CD8-positive, alpha-beta memory T cell (primary cell): ENCODE data around the gene GRM4. TPM values are rescaled to one million over a fixed set of nuclear protein-coding genes. Genes with fewer than 3 reads are reported as not detected.

Source experiments
- CTCF ChIA-PET: fragments of 350-600 bp; sonication (Branson Sonifier 250); formaldehyde crosslinking; loops from one replicate; lab custom pipeline; 2021; ENCODE audit warnings: antibody characterized with exemption; lab: Charles Lee
- POLR2A ChIA-PET: fragments of 350-600 bp; sonication (Branson Sonifier 250); formaldehyde crosslinking; loops from one replicate; lab custom pipeline; 2021; ENCODE audit warnings: antibody characterized with exemption; lab: Charles Lee
- DNase-seq, 5 donors: peaks; one replicate each; pipeline versions ENCODE4 v3.0.0 to v3.0.0-alpha.2; 2020 to 2022; ENCODE audit warnings: mixed read lengths in 1 of 5
- H3K27ac ChIP-seq: one replicate; pipeline ENCODE4 v1.7.0; 2013; ENCODE audit warnings: low read depth, mild to moderate bottlenecking, low read length, moderate library complexity
- H3K27me3 ChIP-seq: 2 replicates; pipeline ENCODE4 v1.7.0; 2013; ENCODE audit warnings: low read length, mild to moderate bottlenecking; ENCODE audit not compliant: insufficient read depth, poor library complexity, severe bottlenecking
- H3K36me3 ChIP-seq: 2 replicates; pipeline ENCODE4 v1.7.0; 2013; ENCODE audit warnings: mild to moderate bottlenecking, low read length, moderate library complexity; ENCODE audit not compliant: insufficient read depth
- H3K4me1 ChIP-seq: 2 replicates; pipeline ENCODE4 v1.7.0; 2013; ENCODE audit warnings: mild to moderate bottlenecking, low read length, moderate library complexity; ENCODE audit not compliant: insufficient read depth
- H3K4me3 ChIP-seq: 2 replicates; pipeline ENCODE4 v1.7.0; 2013; ENCODE audit warnings: mild to moderate bottlenecking, low read length
- H3K9me3 ChIP-seq: 2 replicates; pipeline ENCODE4 v1.7.0; 2013; ENCODE audit warnings: mild to moderate bottlenecking, low read length
- H3K27ac Mint-ChIP-seq, 8 donors: one replicate each; pipeline ENCODE4 v1.8.0; 2020 to 2021; ENCODE audit warnings: mixed read lengths in 8 of 8, mild to moderate bottlenecking in 6 of 8, inconsistent platforms in 3 of 8, moderate library complexity in 3 of 8
- H3K27me3 Mint-ChIP-seq, 2 donors: one replicate each; pipeline ENCODE4 v1.8.0; 2020 to 2021; ENCODE audit warnings: mixed read lengths in 2 of 2, mild to moderate bottlenecking in 1 of 2, moderate library complexity in 1 of 2
- H3K36me3 Mint-ChIP-seq, 3 donors: one replicate each; pipeline ENCODE4 v1.8.0; 2020 to 2021; ENCODE audit warnings: mixed read lengths in 3 of 3, inconsistent platforms in 1 of 3, mild to moderate bottlenecking in 1 of 3
- H3K4me1 Mint-ChIP-seq, 3 donors: one replicate each; pipeline ENCODE4 v1.8.0; 2020 to 2021; ENCODE audit warnings: mixed read lengths in 3 of 3, inconsistent platforms in 1 of 3, mild to moderate bottlenecking in 1 of 3
- H3K4me3 Mint-ChIP-seq, 7 donors: one replicate each; pipeline ENCODE4 v1.8.0; 2020 to 2021; ENCODE audit warnings: mixed read lengths in 7 of 7, mild to moderate bottlenecking in 6 of 7, moderate library complexity in 4 of 7, inconsistent platforms in 2 of 7
- H3K9me3 Mint-ChIP-seq, 5 donors: one replicate each; pipeline ENCODE4 v1.8.0; 2020 to 2022; ENCODE audit warnings: mixed read lengths in 5 of 5, mild to moderate bottlenecking in 3 of 5, moderate library complexity in 2 of 5, inconsistent platforms in 1 of 5
- polyA plus RNA-seq: library from polyadenylated mRNA; unstranded; fragments of 300-500 nt; fragmentation: Illumina TruSeq; gene quantifications from one replicate; pipeline ENCODE4 v1.2.3, GENCODE V29; 2021
- total RNA-seq, 2 experiments: library from RNA; stranded (reverse); gene quantifications; one replicate each; pipeline ENCODE4 v1.2.3, GENCODE V29; 2021

GRM4 gene
- total and polyA plus RNA-seq, 3 experiments from 2014 or later = 0.03 TPM; not detected in 2

DNA sequence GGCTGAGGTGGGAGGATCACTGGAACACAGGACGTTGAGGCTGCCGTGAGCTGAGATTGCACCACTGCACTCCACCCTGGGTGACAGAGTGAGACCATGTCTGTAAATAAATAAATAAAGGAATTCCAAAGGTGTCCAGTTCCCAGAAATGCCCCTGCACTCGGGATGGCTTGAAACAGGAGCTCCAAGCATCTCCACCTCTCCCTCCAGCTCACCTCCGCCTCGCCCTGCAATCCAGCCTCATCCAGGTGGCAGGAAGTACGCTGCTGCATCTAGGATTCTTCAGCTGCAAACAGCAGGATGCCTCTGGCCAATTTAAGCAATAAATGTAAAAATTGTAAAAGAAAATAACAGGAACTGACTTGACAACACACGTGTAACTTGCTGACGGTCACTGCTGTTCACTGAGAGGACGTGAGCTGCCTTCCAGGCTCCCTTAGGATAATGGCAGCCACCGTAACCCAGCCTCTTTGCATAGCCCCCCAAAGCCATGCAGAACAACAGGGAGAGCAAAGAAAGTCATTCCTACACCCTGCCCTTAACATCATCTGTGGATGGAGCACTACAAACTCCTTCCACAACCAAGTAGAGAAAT is 11.4 kb upstream of the GRM4 start:
- CTCF ChIA-PET = interaction anchor here (0.9 to 4.4 kb wide), 3 partner anchors 39 to 258 kb away, joined by 3 to 19 read pairs (median 8); no protein-coding TSS in a partner anchor

GRCh38 chr6:34155471-34156300 is 9.8 kb upstream of the GRM4 start:
- Mint-ChIP-seq H3K4me1 (peaks cover 2 to 7% (median 6%) of the 10 kb centered on the region in 3 donors), H3K9me3 (peaks cover 0 to 13% (median 6%) of the 10 kb centered on the region in 5 donors), H3K27me3 (peaks cover 31 to 38% of the 10 kb centered on the region in 2 donors), H3K27ac (peak overlapping the region in 1 of 8 donors; percentile 48), H3K36me3 (no peaks in the 10 kb centered on the region), H3K4me3 (peak overlapping the region in 1 of 7 donors; percentile 46)
- DNase-seq = no peak
- H3K4me1 ChIP-seq = peaks cover 7% of the 10 kb centered on the region
- CTCF ChIA-PET = interaction anchor here (0.7 to 4.4 kb wide), 17 partner anchors 8 to 575 kb away, joined by 3 to 22 read pairs (median 5); partner anchors contain the start of genes GRM4 and UQCC2
- no peak overlapping the region for H3K4me3 ChIP-seq
- H3K27me3 ChIP-seq = peaks cover 21% of the 10 kb centered on the region
- H3K9me3 ChIP-seq = no peaks in the 10 kb centered on the region
- no peak overlapping the region for H3K27ac ChIP-seq
- POLR2A ChIA-PET = no interaction called here
- H3K36me3 ChIP-seq = no peaks in the 10 kb centered on the region

More for the DNA sequence above, 11.4 kb upstream of the GRM4 start:
- Mint-ChIP-seq H3K4me1 (peaks cover 2 to 7% (median 6%) of the 10 kb centered on the region in 3 donors), H3K27ac (peak overlapping the region in 2 of 8 donors; percentile 34 to 35), H3K36me3 (no peaks in the 10 kb centered on the region), H3K27me3 (peaks cover 21 to 27% of the 10 kb centered on the region in 2 donors), H3K4me3 (no peak overlapping the region), H3K9me3 (peaks cover 0 to 13% (median 6%) of the 10 kb centered on the region in 5 donors)
- POLR2A ChIA-PET = no interaction called here
- no peaks in the 10 kb centered on the region for H3K36me3 ChIP-seq
- no peaks in the 10 kb centered on the region for H3K9me3 ChIP-seq
- DNase-seq = no peak
- H3K27me3 ChIP-seq = peaks cover 10% of the 10 kb centered on the region
- H3K27ac ChIP-seq = no peak overlapping the region
- no peak overlapping the region for H3K4me3 ChIP-seq
- peaks cover 7% of the 10 kb centered on the region for H3K4me1 ChIP-seq

DNA sequence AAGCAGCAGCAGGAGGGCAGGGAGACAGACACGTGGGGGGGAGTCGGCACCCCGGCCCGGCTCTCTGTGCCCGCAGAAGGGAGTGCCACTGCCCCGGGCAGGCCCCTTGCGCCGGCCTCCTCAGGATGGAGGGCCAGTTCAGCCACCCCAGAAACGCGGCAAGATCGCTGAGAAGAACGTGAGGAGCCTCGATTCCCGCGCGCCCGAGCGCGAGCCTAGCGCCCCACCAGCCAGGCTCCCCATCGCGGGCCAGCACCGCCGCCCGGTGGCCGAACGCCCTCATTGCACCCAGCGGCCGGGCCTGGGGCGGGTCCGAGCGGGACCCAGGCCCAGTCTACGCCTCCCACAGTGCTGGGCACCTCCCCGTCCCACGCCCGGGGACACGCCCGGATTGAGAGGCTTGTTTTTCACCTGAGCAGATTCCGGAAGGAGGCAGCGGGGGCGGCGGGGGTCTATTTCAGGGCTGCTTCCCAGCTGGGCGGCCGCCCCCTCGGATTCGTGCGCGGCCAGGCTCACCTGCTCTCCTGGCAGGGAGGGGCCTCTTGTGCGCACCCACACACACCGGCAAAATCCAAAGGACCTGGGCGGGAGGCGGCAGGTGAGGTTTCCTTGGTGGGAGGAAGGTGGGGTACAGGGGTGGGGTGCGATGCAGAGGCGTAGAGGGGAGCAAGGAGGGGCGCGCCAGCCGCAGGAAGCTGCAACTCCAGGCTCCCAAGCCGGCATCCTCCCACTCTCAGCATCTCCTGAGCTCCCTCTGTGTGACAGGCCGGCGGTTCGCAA is 9.0 kb upstream of the GRM4 start:
- Histone ChIP-seq H3K4me3 (peak overlapping the region; percentile 39), H3K4me1 (peaks cover 7% of the 10 kb centered on the region), H3K36me3 (no peaks in the 10 kb centered on the region), H3K27ac (no peak overlapping the region), H3K27me3 (peaks cover 29% of the 10 kb centered on the region), H3K9me3 (no peaks in the 10 kb centered on the region)
- H3K4me3 Mint-ChIP-seq = peak overlapping the region in 4 of 7 donors; percentile 9 to 59 (median 52)
- no peaks in the 10 kb centered on the region for H3K36me3 Mint-ChIP-seq
- H3K27me3 Mint-ChIP-seq = peaks cover 36 to 44% of the 10 kb centered on the region in 2 donors
- peaks cover 0 to 10% (median 6%) of the 10 kb centered on the region in 5 donors for H3K9me3 Mint-ChIP-seq
- ChIA-PET CTCF (interaction anchor here (0.7 to 4.4 kb wide), 17 partner anchors 9 to 574 kb away, joined by 3 to 22 read pairs (median 6); partner anchors contain the start of gene UQCC2), POLR2A (interaction anchor here (0.6 kb wide), 1 partner anchor 381 kb away, joined by 4 read pairs; no protein-coding TSS in a partner anchor)
- no peak overlapping the region for H3K27ac Mint-ChIP-seq
- peak; percentile 37 to 70 (median 49) for DNase-seq
- peaks cover 2 to 7% (median 6%) of the 10 kb centered on the region in 3 donors for H3K4me1 Mint-ChIP-seq

GRCh38 chr6:34152806-34153520 is 7.1 kb upstream of the GRM4 start:
- H3K27me3 Mint-ChIP-seq = peaks cover 40 to 59% of the 10 kb centered on the region in 2 donors
- no peaks in the 10 kb centered on the region for H3K36me3 Mint-ChIP-seq
- CTCF ChIA-PET = interaction anchor here (0.8 to 2.1 kb wide), 5 partner anchors 8 to 409 kb away, joined by 3 to 8 read pairs (median 7); no protein-coding TSS in a partner anchor

GRCh38 chr6:34152042-34152524 is 6.2 kb upstream of the GRM4 start:
- ChIA-PET POLR2A (no interaction called here), CTCF (interaction anchor here (1.5 to 2.0 kb wide), 3 partner anchors 11 to 384 kb away, joined by 6 to 8 read pairs (median 7); no protein-coding TSS in a partner anchor)
- H3K9me3 Mint-ChIP-seq = no peaks in the 10 kb centered on the region
- DNase-seq = no peak
- H3K4me1 ChIP-seq = peaks cover 7% of the 10 kb centered on the region
- H3K27me3 Mint-ChIP-seq = peaks cover 40 to 57% of the 10 kb centered on the region in 2 donors
- no peaks in the 10 kb centered on the region for H3K9me3 ChIP-seq
- peaks cover 35% of the 10 kb centered on the region for H3K27me3 ChIP-seq
- no peaks in the 10 kb centered on the region for H3K36me3 ChIP-seq
- H3K4me1 Mint-ChIP-seq = peaks cover 3 to 7% (median 6%) of the 10 kb centered on the region in 3 donors
- H3K36me3 Mint-ChIP-seq = no peaks in the 10 kb centered on the region
- no peak overlapping the region for H3K4me3 Mint-ChIP-seq
- H3K27ac ChIP-seq = no peak overlapping the region
- no peak overlapping the region for H3K27ac Mint-ChIP-seq
- H3K4me3 ChIP-seq = no peak overlapping the region

More at GRCh38 chr6:34152806-34153520, 7.1 kb upstream of the GRM4 start:
- H3K4me1 ChIP-seq = peaks cover 7% of the 10 kb centered on the region
- Mint-ChIP-seq H3K4me3 (peak overlapping the region in 2 of 7 donors; percentile 32 to 46), H3K9me3 (peaks cover 0 to 3% (median 0%) of the 10 kb centered on the region in 5 donors), H3K4me1 (peaks cover 3 to 7% (median 6%) of the 10 kb centered on the region in 3 donors), H3K27ac (peak overlapping the region in 1 of 8 donors; percentile 53)
- no peaks in the 10 kb centered on the region for H3K9me3 ChIP-seq
- H3K27me3 ChIP-seq = peaks cover 32% of the 10 kb centered on the region
- DNase-seq = no peak
- no peaks in the 10 kb centered on the region for H3K36me3 ChIP-seq
- POLR2A ChIA-PET = no interaction called here
- H3K4me3 ChIP-seq = no peak overlapping the region
- no peak overlapping the region for H3K27ac ChIP-seq

DNA sequence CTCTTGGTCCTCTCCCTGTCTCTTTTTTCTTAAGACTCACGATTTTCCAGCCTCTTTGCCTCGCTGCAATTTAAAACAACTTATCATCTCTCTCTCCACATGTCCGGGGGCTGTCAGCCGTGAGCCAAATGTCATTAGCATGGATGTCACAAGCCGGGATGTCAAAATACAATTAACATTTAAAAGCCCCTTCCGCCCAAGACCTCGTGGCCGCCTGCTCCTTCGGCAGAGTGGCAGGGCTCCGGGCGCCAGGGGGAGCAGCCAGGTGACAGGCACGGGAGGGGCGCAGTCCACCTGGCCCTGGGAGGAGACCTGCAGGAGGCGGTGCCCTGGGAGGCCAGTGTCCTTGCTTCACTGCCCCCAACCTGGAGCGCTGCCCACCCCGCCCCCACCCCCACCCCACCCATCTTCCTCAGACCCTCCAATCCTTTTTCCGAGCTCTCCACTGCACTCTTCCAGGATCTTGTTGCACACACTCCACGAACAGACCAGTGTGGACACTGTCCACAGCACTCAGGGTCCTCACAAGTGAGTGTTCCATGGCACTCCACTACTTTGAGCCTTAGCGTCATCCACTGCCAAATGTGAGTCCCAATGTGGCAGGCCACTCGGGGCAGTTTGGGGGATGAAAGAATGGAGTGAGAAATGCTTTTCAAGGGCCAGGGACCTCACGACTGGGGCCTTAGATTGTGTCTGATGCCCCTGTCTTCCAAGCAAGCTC is 5.6 kb upstream of the GRM4 start:
- peaks cover 3 to 7% (median 6%) of the 10 kb centered on the region in 3 donors for H3K4me1 Mint-ChIP-seq
- peaks cover 38 to 61% of the 10 kb centered on the region in 2 donors for H3K27me3 Mint-ChIP-seq
- H3K9me3 Mint-ChIP-seq = no peaks in the 10 kb centered on the region
- ChIA-PET CTCF (interaction anchor here (1.8 to 2.0 kb wide), 2 partner anchors 380 to 383 kb away, joined by 6 to 8 read pairs; no protein-coding TSS in a partner anchor), POLR2A (no interaction called here)
- no peaks in the 10 kb centered on the region for H3K9me3 ChIP-seq
- no peaks in the 10 kb centered on the region for H3K36me3 Mint-ChIP-seq
- H3K4me1 ChIP-seq = peaks cover 7% of the 10 kb centered on the region
- H3K27me3 ChIP-seq = peaks cover 35% of the 10 kb centered on the region
- H3K4me3 Mint-ChIP-seq = no peak overlapping the region
- no peak for DNase-seq
- H3K4me3 ChIP-seq = no peak overlapping the region
- H3K27ac ChIP-seq = no peak overlapping the region
- peak overlapping the region in 1 of 8 donors; percentile 31 for H3K27ac Mint-ChIP-seq
- H3K36me3 ChIP-seq = no peaks in the 10 kb centered on the region
